Activated naive CD8-positive, alpha-beta T cell (primary cell): ENCODE results near the gene PRDX5.
A peak's percentile ranks its signal among the peaks of the same experiment; 100 is the strongest.

ENCODE experiments used
- H3K27ac Mint-ChIP-seq: one replicate; pipeline ENCODE4 v1.8.0; 2021; ENCODE audit warnings: mixed read lengths
- H3K27me3 Mint-ChIP-seq: one replicate; pipeline ENCODE4 v1.8.0; 2021; ENCODE audit warnings: mixed read lengths
- H3K36me3 Mint-ChIP-seq: one replicate; pipeline ENCODE4 v1.8.0; 2021; ENCODE audit warnings: mixed read lengths
- H3K4me1 Mint-ChIP-seq: one replicate; pipeline ENCODE4 v1.8.0; 2021; ENCODE audit warnings: low read depth, mixed read lengths
- H3K4me3 Mint-ChIP-seq: one replicate; pipeline ENCODE4 v1.8.0; 2021; ENCODE audit warnings: mild to moderate bottlenecking, mixed read lengths
- H3K9me3 Mint-ChIP-seq: one replicate; pipeline ENCODE4 v1.8.0; 2021; ENCODE audit warnings: low read depth, mixed read lengths

PRDX5 gene

GRCh38 chr11:64296830-64297698 is 20.9 kb upstream of the PRDX5 start:
- Mint-ChIP-seq H3K27ac (no peak overlapping the region), H3K27me3 (peaks cover 33% of the 10 kb centered on the region), H3K4me1 (peaks cover 22% of the 10 kb centered on the region), H3K4me3 (no peak overlapping the region), H3K9me3 (no peaks in the 10 kb centered on the region), H3K36me3 (no peaks in the 10 kb centered on the region)

GRCh38 chr11:64297699-64298358 is 20.1 kb upstream of the PRDX5 start:
- Mint-ChIP-seq H3K27ac (no peak overlapping the region), H3K4me1 (peaks cover 20% of the 10 kb centered on the region), H3K4me3 (no peak overlapping the region), H3K36me3 (no peaks in the 10 kb centered on the region), H3K27me3 (peaks cover 33% of the 10 kb centered on the region), H3K9me3 (no peaks in the 10 kb centered on the region)

GRCh38 chr11:64298966-64299846 is 18.7 kb upstream of the PRDX5 start:
- H3K36me3 Mint-ChIP-seq = no peaks in the 10 kb centered on the region
- no peak overlapping the region for H3K27ac Mint-ChIP-seq
- H3K4me3 Mint-ChIP-seq = peak overlapping the region; percentile 72
- no peaks in the 10 kb centered on the region for H3K9me3 Mint-ChIP-seq
- H3K27me3 Mint-ChIP-seq = peaks cover 30% of the 10 kb centered on the region
- peaks cover 25% of the 10 kb centered on the region for H3K4me1 Mint-ChIP-seq

- peaks cover 27% of the 10 kb centered on the region for H3K27me3 Mint-ChIP-seq
- H3K9me3 Mint-ChIP-seq = no peaks in the 10 kb centered on the region
- H3K4me1 Mint-ChIP-seq = peaks cover 30% of the 10 kb centered on the region
Observed at GRCh38 chr11:64299847-64300648, 17.9 kb upstream of the PRDX5 start, which contains the start of gene CATSPERZ. CATSPERZ (plus strand) TSS chr11:64300358; CDS start chr11:64300411, 53 bp downstream.

GRCh38 chr11:64303109-64304031 is 14.6 kb upstream of the PRDX5 start:
- Mint-ChIP-seq H3K27me3 (peaks cover 5% of the 10 kb centered on the region), H3K4me1 (peaks cover 37% of the 10 kb centered on the region)

More at GRCh38 chr11:64299847-64300648, 17.9 kb upstream of the PRDX5 start, which contains the start of gene CATSPERZ:
- no peaks in the 10 kb centered on the region for H3K36me3 Mint-ChIP-seq
- peak within 1 kb of the TSS; percentile 78 for H3K4me3 Mint-ChIP-seq
- H3K27ac Mint-ChIP-seq = no peak within 1 kb of the TSS

GRCh38 chr11:64304032-64304315 is 13.9 kb upstream of the PRDX5 start:
- Mint-ChIP-seq H3K4me1 (peaks cover 37% of the 10 kb centered on the region), H3K4me3 (peak overlapping the region; percentile 90), H3K27ac (peak overlapping the region; percentile 98)

More at GRCh38 chr11:64303109-64304031, 14.6 kb upstream of the PRDX5 start:
- no peak overlapping the region for H3K27ac Mint-ChIP-seq
- peak overlapping the region; percentile 90 for H3K4me3 Mint-ChIP-seq
- no peaks in the 10 kb centered on the region for H3K9me3 Mint-ChIP-seq
- H3K36me3 Mint-ChIP-seq = peaks cover 2% of the 10 kb centered on the region

DNA sequence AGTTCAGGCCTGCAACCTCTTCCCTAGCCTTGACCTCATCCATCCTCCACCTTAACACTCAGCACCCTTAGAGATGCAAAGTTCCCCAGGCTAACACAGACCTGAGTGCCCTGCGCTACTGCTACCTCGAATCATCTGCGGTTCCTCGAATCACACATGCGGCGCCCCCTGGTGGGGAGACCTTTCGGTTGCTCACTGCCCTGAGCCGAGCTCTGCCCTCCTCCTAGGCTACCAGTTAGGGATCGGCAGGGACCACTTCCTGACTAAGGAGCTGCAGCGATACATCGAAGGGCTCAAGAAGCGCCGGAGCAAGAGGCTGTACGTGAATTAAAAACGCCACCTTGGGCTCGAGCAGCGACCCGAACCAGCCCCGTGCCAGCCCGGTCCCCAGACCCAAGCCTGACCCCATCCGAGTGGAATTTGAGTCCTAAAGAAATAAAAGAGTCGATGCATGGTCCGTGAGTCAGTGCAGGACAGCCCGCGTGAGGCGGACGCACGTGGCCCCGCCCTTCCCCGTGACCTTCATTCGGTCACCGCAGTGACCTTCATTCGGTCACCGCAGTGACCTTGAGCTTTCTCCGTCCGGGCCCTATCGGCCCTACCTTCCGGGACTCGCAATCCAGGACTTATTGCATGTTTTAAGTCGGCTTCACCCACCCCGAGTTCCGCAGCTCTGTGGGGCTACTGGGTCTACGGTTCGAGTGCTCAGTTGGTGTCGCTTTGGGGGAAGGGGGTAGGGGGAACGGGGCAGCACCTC is 13.4 kb upstream of the PRDX5 start:
- peak overlapping the region; percentile 90 for H3K4me3 Mint-ChIP-seq
- peaks cover 37% of the 10 kb centered on the region for H3K4me1 Mint-ChIP-seq
- H3K36me3 Mint-ChIP-seq = peaks cover 2% of the 10 kb centered on the region
- peak overlapping the region; percentile 98 for H3K27ac Mint-ChIP-seq
- no peaks in the 10 kb centered on the region for H3K9me3 Mint-ChIP-seq
- H3K27me3 Mint-ChIP-seq = peaks cover 5% of the 10 kb centered on the region

More at GRCh38 chr11:64304032-64304315, 13.9 kb upstream of the PRDX5 start:
- Mint-ChIP-seq H3K27me3 (peaks cover 5% of the 10 kb centered on the region), H3K9me3 (no peaks in the 10 kb centered on the region), H3K36me3 (peaks cover 2% of the 10 kb centered on the region)

DNA sequence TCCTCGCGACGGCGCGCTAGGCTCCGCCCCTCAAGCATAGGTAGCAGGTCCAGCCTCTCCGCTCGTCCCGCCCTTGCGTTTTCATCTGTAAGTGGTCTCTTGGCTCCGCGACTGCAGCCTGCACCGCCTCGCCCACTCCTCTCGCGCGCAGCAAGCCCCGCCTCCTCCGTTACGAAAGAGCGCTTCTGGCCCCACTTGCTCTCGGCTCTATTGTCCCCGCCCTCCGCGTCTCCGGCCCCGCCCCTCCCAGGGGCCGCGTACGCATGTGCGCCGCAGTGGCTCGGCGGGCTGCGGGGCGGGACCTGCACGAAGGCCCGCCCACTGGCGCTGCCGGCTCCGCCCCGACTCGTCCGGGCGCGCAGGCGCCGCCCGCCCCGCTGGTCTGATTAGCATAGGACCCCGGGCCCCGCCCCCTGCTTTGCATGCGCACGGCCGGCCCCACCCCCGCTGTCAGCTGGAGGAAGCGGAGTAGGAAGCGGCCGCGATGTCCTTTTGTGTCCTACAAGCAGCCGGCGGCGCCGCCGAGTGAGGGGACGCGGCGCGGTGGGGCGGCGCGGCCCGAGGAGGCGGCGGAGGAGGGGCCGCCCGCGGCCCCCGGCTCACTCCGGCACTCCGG is 12.7 kb upstream of the PRDX5 start, which contains the start of gene ESRRA:
ESRRA (plus strand) TSS at position 450 of the 616 bp plus-strand sequence. CDS start 1,656 bp downstream, outside the sequence.
- peak within 1 kb of the TSS; percentile 100 for H3K4me3 Mint-ChIP-seq
- peaks cover 39% of the 10 kb centered on the region for H3K4me1 Mint-ChIP-seq
- peaks cover 2% of the 10 kb centered on the region for H3K36me3 Mint-ChIP-seq
- no peaks in the 10 kb centered on the region for H3K9me3 Mint-ChIP-seq
- peak within 1 kb of the TSS; percentile 98 for H3K27ac Mint-ChIP-seq
- H3K27me3 Mint-ChIP-seq = peaks cover 3% of the 10 kb centered on the region

- Mint-ChIP-seq H3K9me3 (no peaks in the 10 kb centered on the region), H3K27ac (peak overlapping the region; percentile 96), H3K36me3 (peaks cover 2% of the 10 kb centered on the region), H3K4me1 (peaks cover 35% of the 10 kb centered on the region), H3K4me3 (peak overlapping the region; percentile 100), H3K27me3 (no peaks in the 10 kb centered on the region)
Observed at GRCh38 chr11:64305691-64306562, 12.0 kb upstream of the PRDX5 start.

DNA sequence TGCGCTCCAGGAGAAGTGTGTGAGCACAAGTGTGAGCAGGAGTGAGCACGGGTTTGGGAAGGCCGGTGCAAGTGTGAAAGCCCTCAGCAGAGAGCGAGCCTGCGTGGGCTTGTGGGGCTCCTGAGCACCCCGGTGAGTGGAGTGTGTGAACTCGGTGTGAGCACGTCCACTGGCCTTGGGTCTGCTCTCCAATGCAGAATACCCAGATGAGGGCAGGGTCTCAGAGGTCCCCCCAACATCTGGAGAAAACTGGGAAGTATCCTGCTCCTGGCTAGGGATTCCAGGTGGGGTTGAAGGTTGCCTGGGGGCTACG is 11.4 kb upstream of the PRDX5 start:
- Mint-ChIP-seq H3K9me3 (no peaks in the 10 kb centered on the region), H3K4me3 (peak overlapping the region; percentile 100), H3K27ac (peak overlapping the region; percentile 96), H3K36me3 (peaks cover 2% of the 10 kb centered on the region), H3K27me3 (no peaks in the 10 kb centered on the region), H3K4me1 (peaks cover 35% of the 10 kb centered on the region)

DNA sequence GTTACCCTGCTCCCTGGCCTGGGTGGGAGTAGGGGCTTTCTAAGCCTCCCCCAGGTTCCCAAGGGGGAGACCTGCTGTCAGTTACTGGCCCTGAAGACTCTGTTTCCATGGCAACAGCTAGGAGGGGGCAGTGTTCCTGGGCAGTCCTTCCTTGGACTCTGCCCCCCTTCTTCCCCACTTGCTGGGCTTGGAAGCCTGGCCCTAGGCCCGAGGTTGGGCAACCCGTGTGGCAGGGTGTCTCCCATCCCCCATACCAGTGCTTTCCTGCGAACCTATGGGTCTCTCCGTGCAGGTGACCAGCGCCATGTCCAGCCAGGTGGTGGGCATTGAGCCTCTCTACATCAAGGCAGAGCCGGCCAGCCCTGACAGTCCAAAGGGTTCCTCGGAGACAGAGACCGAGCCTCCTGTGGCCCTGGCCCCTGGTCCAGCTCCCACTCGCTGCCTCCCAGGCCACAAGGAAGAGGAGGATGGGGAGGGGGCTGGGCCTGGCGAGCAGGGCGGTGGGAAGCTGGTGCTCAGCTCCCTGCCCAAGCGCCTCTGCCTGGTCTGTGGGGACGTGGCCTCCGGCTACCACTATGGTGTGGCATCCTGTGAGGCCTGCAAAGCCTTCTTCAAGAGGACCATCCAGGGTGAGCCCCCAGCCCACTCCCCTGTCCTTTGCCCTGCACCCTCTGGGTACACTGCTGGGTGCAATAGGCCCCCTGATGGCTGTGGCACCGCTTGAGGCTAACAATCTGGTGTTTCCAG is 10.9 kb upstream of the PRDX5 start:
- Mint-ChIP-seq H3K36me3 (peaks cover 2% of the 10 kb centered on the region), H3K27me3 (no peaks in the 10 kb centered on the region), H3K4me1 (peaks cover 32% of the 10 kb centered on the region), H3K9me3 (no peaks in the 10 kb centered on the region), H3K4me3 (peak overlapping the region; percentile 100), H3K27ac (peak overlapping the region; percentile 96)
